ENCODE results near the gene TMEM260. TPM values are rescaled to one million over a fixed set of nuclear protein-coding genes. Genes with fewer than 3 reads are reported as not detected.

Gene TMEM260
- total and polyA plus RNA-seq, 10 of the 15 experiments (the other 5 are each of a cell fraction or from before 2014, with no cell fraction given): 3.2 to 13.6 (median 11.0) TPM

DNA sequence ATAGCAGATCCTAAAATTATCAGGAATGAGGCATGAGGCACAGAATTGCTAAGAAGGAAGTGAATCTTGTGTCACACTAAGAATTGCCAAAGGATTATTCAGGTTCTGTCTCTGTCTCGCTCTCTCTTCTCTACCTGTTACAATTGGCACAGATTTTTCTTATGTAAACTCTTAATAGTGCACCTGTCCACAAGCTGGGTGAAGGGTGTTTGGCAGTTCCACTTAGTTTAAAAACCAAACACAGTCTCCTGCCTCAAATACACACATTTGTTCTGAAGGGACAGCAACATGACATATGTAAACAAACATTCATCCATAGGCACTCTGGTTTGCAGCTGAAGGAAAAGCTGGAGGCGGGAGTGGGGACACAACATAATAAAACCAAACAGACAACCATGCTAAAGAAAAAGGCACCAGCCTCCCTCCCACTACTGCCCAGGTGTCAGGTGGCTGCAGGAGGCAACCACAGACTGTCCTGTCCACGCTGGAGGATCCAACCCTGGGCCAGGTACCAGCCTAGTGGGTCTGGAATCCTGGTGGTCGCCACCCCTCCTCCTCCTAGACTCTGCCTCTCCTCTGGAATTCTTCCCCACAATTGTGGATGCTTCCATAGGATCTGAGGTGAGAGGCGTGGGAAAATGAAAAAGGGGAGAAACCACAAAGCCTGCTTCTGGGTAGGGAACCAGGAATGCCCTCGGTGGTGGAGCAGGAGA is 81.2 kb downstream of the TMEM260 start:
- DNase-seq (ENCODE audit: low read depth, low spot score) (no peak), ATAC-seq (no peak), FAIRE-seq (no peak)
- ChIA-PET CTCF (interaction anchor here (0.6 to 1.0 kb wide), 2 partner anchors 414 to 656 kb away, joined by 3 to 4 read pairs; no protein-coding TSS in a partner anchor), SMC1A (ENCODE audit: uncharacterized antibody, unreplicated experiment) (no interaction called here), POLR2A (no interaction called here), RAD21 (ENCODE audit: unreplicated experiment) (no interaction called here)
- Histone ChIP-seq H3K4me1 (ENCODE audit: control insufficient read depth, insufficient read depth, low read length) (no peaks in the 10 kb centered on the region), H3K79me2 (ENCODE audit: control insufficient read depth, insufficient read depth, low read length) (no peaks in the 10 kb centered on the region), H3K36me3 (ENCODE audit: control insufficient read depth in 2 of 2, insufficient read depth in 2 of 2, low read length in 1 of 2) (no peaks in the 10 kb centered on the region), H3K27ac (ENCODE audit: control insufficient read depth, insufficient read depth) (no peak overlapping the region), H3K4me2 (ENCODE audit: control insufficient read depth, insufficient read depth) (no peak overlapping the region), H3K4me3 (no peak overlapping the region), H3K27me3 (replicated peaks in 1 of 2; ENCODE audit: control insufficient read depth in 2 of 2, insufficient read depth in 2 of 2, low read length in 1 of 2) (no peaks in the 10 kb centered on the region), H2AFZ (ENCODE audit: control insufficient read depth, low read depth, low read length) (no peak overlapping the region), H3K9ac (ENCODE audit: control insufficient read depth, insufficient read depth, low read length) (no peak overlapping the region), H4K20me1 (ENCODE audit: control insufficient read depth, insufficient read depth) (no peaks in the 10 kb centered on the region), H3K9me3 (replicated peaks; ENCODE audit: control insufficient read depth, insufficient read depth, low read length) (no peaks in the 10 kb centered on the region)
- BruUV-seq (replicated peaks): no TSS peak
- 18% methylated on average over 6 of the region's 6 CpGs for WGBS (ENCODE audit: insufficient coverage, insufficient replicate concordance, low lambda C conversion rate, missing lambda C conversion rate)
- in situ Hi-C loops (cut with MboI) (no loop called here), intact Hi-C loops (cut with micrococcal nuclease; ENCODE audit: unreplicated experiment) (loop anchor here (5.0 kb wide), 1 partner anchor 406 kb away; no protein-coding TSS in a partner anchor)
- TF ChIP-seq SUPT20H (IDR thresholded peaks at IDR 0.05; ENCODE audit: borderline replicate concordance, control insufficient read depth, low read depth, low read length): no peak
- no peak for TF ChIP-seq ELK1 (IDR thresholded peaks at IDR 0.05; ENCODE audit: low read depth, low read length)
- no peak for TF ChIP-seq ATF3 (IDR thresholded peaks at IDR 0.05; ENCODE audit: borderline replicate concordance, extremely low read depth, low read depth, low read length)
- TF ChIP-seq POLR2AphosphoS5 (IDR thresholded peaks at IDR 0.05; ENCODE audit: low read length): no peak
- TF ChIP-seq NFYA (IDR thresholded peaks at IDR 0.05; ENCODE audit: borderline replicate concordance, low read depth, low read length): no peak
- TF ChIP-seq SKIL (IDR thresholded peaks at IDR 0.05; ENCODE audit: low read depth, poor library complexity, severe bottlenecking): no peak
- TF ChIP-seq E2F8 (IDR thresholded peaks at IDR 0.05; ENCODE audit: low read depth, partially characterized antibody): no peak
- TF ChIP-seq SP1 (IDR thresholded peaks at IDR 0.05; ENCODE audit: low read depth, low read length): no peak
- TF ChIP-seq JUNB (IDR thresholded peaks at IDR 0.05): no peak
- no peak for TF ChIP-seq ZNF217 (IDR thresholded peaks at IDR 0.05)
- TF ChIP-seq RELA (IDR thresholded peaks at IDR 0.05; ENCODE audit: borderline replicate concordance, partially characterized antibody): no peak
- TF ChIP-seq TARDBP (IDR thresholded peaks at IDR 0.05; ENCODE audit: borderline replicate concordance): no peak

Measured in GM12878 (cell line).